GM23248 (cell line): ENCODE data around the gene IGF1R. TPM values are rescaled to one million over a fixed set of nuclear protein-coding genes. Genes with fewer than 3 reads are reported as not detected.

Source experiments
- DNase-seq: peaks from one replicate; pipeline ENCODE4 v3.0.0-alpha.2; 2015
- H2AFZ ChIP-seq: fragments of 200-600 bp; sonication (generic); 2 replicates; pipeline ENCODE4 v1.6.1; 2016; ENCODE audit warnings: antibody characterized with exemption
- H3F3A ChIP-seq: fragments of 200-600 bp; sonication (generic); 2 replicates; pipeline ENCODE4 v1.6.1; 2016; ENCODE audit warnings: mild to moderate bottlenecking, antibody characterized with exemption, mixed run types; ENCODE audit not compliant: insufficient read depth
- H3K27ac ChIP-seq: fragments of 200-600 bp; sonication (generic); 2 replicates; pipeline ENCODE4 v1.5.1; 2016; ENCODE audit warnings: mild to moderate bottlenecking
- H3K27me3 ChIP-seq: fragments of 200-600 bp; sonication (generic); replicated peaks from 2 replicates; pipeline ENCODE4 v1.6.1; 2016; ENCODE audit warnings: mild to moderate bottlenecking; ENCODE audit not compliant: insufficient read depth
- H3K36me3 ChIP-seq: fragments of 200-600 bp; sonication (generic); 2 replicates; pipeline ENCODE4 v1.6.1; 2016; ENCODE audit warnings: low read depth, mild to moderate bottlenecking
- H3K4me1 ChIP-seq: fragments of 200-600 bp; sonication (generic); 2 replicates; pipeline ENCODE4 v1.6.1; 2016; ENCODE audit warnings: mild to moderate bottlenecking; ENCODE audit not compliant: insufficient read depth
- H3K4me2 ChIP-seq: fragments of 200-600 bp; sonication (generic); one replicate; pipeline ENCODE4 v1.6.1; 2016; ENCODE audit warnings: mild to moderate bottlenecking; ENCODE audit not compliant: unreplicated experiment
- H3K4me3 ChIP-seq: fragments of 200-600 bp; sonication (generic); 2 replicates; pipeline ENCODE4 v1.5.1; 2016; ENCODE audit warnings: mild to moderate bottlenecking
- H3K79me2 ChIP-seq: fragments of 200-600 bp; sonication (generic); 2 replicates; pipeline ENCODE4 v1.6.1; 2016; ENCODE audit warnings: mild to moderate bottlenecking; ENCODE audit not compliant: insufficient read depth
- H3K9ac ChIP-seq: fragments of 200-600 bp; sonication (generic); 2 replicates; pipeline ENCODE4 v1.6.1; 2016; ENCODE audit warnings: mild to moderate bottlenecking
- H3K9me2 ChIP-seq: fragments of 200-600 bp; sonication (generic); 2 replicates; pipeline ENCODE4 v1.6.1; 2016; ENCODE audit warnings: mixed run types, mild to moderate bottlenecking, moderate library complexity; ENCODE audit not compliant: insufficient read depth
- H3K9me3 ChIP-seq: fragments of 200-600 bp; sonication (generic); one replicate; pipeline ENCODE4 v1.6.1; 2017; ENCODE audit warnings: low read depth
- H4K20me1 ChIP-seq: fragments of 200-600 bp; sonication (generic); 2 replicates; pipeline ENCODE4 v1.6.0; 2016; ENCODE audit not compliant: insufficient read depth
- EZH2 ChIP-seq: fragments of 200-600 bp; sonication (generic); IDR thresholded peaks from 2 replicates; pipeline ENCODE4 v1.6.1; 2018; ENCODE audit warnings: antibody characterized with exemption, mild to moderate bottlenecking; ENCODE audit not compliant: insufficient read depth, poor library complexity, severe bottlenecking
- EZH2phosphoT487 ChIP-seq: fragments of 200-600 bp; sonication (generic); IDR thresholded peaks from 2 replicates; pipeline ENCODE4 v1.6.1; 2018; ENCODE audit warnings: antibody characterized with exemption, moderate library complexity, mild to moderate bottlenecking, low read depth; ENCODE audit not compliant: insufficient read depth
- WGBS, 2 experiments: methylation state at CpG; one replicate each; pipeline ENCODE4 v1.1.6; 2015 to 2017; ENCODE audit warnings: low lambda C conversion rate in 2 of 2, low coverage in 1 of 2; ENCODE audit errors: missing lambda C conversion rate in 2 of 2; 5-methylcytosine and 5-hydroxymethylcytosine counted together
- in situ Hi-C: fragments of 300-500 bp; cut with MboI; formaldehyde crosslinking; loops from 2 replicates; pipeline ENCODE4 v1.15.0; 2020
- polyA plus RNA-seq: library from polyadenylated mRNA; unstranded; fragments of >200 nt; fragmentation: Nextera tagmentation; extraction: Ambion mirVana; gene quantifications from 2 replicates; pipeline ENCODE4 v1.2.1, GENCODE V29; 2016
- total RNA-seq: library from RNA; depleted of rRNA; stranded (reverse); fragments of >200 nt; shearing (Covaris generic); gene quantifications from 2 replicates; pipeline ENCODE4 v1.2.3, GENCODE V29; 2014

IGF1R gene
- total and polyA plus RNA-seq, 2 experiments from 2014 or later = 22.0 to 48.6 TPM

DNA sequence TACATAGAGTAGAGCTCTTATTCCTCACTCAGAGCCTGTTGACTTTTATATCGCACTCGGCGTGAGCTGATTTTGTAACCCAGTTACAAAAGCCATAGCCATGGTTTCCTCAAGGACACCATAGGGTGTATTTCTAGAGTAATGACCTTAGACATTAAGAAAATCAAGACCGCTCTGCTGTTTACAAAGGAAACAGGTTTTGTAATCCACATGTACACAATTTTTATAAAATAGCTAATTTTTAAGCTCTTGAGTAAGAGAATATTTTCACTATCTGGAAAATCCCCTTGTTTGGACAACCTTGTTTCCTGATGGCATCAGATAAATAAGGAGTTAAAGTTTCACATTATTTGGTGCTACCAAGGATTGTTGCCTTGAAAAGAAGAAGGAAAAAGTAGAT is 254.6 kb downstream of the IGF1R start:
- WGBS, 2 experiments = 94 to 97% methylated on average over 4 of the region's 4 CpGs
- no peak for DNase-seq
- no peak overlapping the region for H3K4me3 ChIP-seq
- H3K9me3 ChIP-seq = no peaks in the 10 kb centered on the region
- peak overlapping the region; percentile 34 for H3K27ac ChIP-seq
- H3K4me2 ChIP-seq = no peak overlapping the region
- H3K9ac ChIP-seq = no peak overlapping the region
- H3F3A ChIP-seq = peaks cover 58% of the 10 kb centered on the region
- peaks cover 9% of the 10 kb centered on the region for H3K36me3 ChIP-seq
- H3K4me1 ChIP-seq = peaks cover 64% of the 10 kb centered on the region
- H4K20me1 ChIP-seq = no peaks in the 10 kb centered on the region
- no peaks in the 10 kb centered on the region for H3K9me2 ChIP-seq
- in situ Hi-C loops = no loop called here
- no peaks in the 10 kb centered on the region for H3K27me3 ChIP-seq
- no peak overlapping the region for H2AFZ ChIP-seq
- no peak for TF ChIP-seq EZH2
- peaks cover 97% of the 10 kb centered on the region for H3K79me2 ChIP-seq

DNA sequence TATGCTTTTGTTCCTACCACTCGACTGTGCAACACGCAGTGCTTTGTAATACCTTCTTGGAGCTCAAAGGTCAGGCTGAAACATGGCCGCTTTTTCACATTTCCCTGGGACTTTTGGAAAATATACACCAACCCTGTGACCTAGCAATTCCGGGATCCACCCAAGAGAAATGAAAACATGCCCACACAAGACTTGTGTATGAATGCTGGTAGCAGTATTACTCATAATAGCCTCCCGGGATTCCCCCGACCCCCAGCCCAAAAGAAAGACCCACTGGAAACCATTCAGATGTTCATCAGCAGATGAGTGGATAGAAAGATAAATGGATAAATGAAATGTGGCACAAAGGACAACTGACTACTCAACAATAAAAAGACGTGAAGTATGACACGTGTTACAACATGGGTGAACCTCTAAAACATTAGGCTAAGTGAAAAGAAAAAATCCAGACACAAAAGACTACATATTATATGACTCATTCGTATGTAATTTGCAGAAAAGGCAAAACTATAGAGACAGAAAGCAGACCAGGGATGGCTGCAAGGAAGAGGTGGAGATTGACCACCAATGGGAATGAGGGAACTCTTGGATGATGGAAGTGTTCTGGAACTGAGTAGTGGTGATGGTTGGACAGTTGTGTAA is 255.2 kb downstream of the IGF1R start:
- Histone ChIP-seq H3K9me3 (no peaks in the 10 kb centered on the region), H3K9ac (no peak overlapping the region), H3K4me2 (peak overlapping the region; percentile 2), H4K20me1 (no peaks in the 10 kb centered on the region), H3K36me3 (peaks cover 10% of the 10 kb centered on the region), H3K9me2 (no peaks in the 10 kb centered on the region), H3K27me3 (no peaks in the 10 kb centered on the region), H3K4me3 (no peak overlapping the region), H3K79me2 (peaks cover 97% of the 10 kb centered on the region), H3K4me1 (peaks cover 59% of the 10 kb centered on the region), H3F3A (peaks cover 52% of the 10 kb centered on the region), H2AFZ (no peak overlapping the region), H3K27ac (peak overlapping the region; percentile 34)
- TF ChIP-seq EZH2 (no peak), EZH2phosphoT487 (no peak)
- 67 to 69% methylated on average over 9 of the region's 9 CpGs for WGBS, 2 experiments
- peak; percentile 71 for DNase-seq
- in situ Hi-C loops = no loop called here

DNA sequence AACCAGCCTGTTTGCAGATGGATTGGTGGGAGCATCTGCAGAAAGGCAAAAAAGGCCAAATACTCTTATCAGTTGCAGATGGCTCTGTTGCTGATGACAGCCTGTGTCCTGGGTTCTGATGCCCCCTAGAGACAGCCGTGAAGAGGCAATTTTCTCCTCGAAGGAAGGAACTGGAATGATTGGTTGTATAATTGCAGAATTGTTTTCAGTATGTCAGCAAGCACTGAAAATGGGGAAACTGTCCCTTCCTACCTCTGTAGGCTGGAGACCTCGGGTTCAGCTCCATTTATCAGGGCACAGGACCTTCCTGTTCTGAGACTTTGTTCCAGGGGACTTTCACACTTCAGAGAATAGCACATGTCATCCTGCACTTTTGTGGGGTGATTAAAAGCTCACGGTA is 256.2 kb downstream of the IGF1R start:
- peaks cover 95% of the 10 kb centered on the region for H3K79me2 ChIP-seq
- peak; percentile 66 for DNase-seq
- H3K9ac ChIP-seq = no peak overlapping the region
- TF ChIP-seq EZH2phosphoT487 = no peak
- no peaks in the 10 kb centered on the region for H4K20me1 ChIP-seq
- in situ Hi-C loops = no loop called here
- WGBS, 2 experiments = 35 to 45% methylated on average over 4 of the region's 4 CpGs
- H3K27ac ChIP-seq = peak overlapping the region; percentile 14; the same call in 1 of the 2 replicates
- no peaks in the 10 kb centered on the region for H3K27me3 ChIP-seq
- peaks cover 11% of the 10 kb centered on the region for H3K36me3 ChIP-seq
- no peak overlapping the region for H2AFZ ChIP-seq
- H3K4me1 ChIP-seq = peaks cover 51% of the 10 kb centered on the region
- H3F3A ChIP-seq = peaks cover 41% of the 10 kb centered on the region
- H3K4me2 ChIP-seq = no peak overlapping the region
- H3K9me2 ChIP-seq = no peaks in the 10 kb centered on the region
- no peaks in the 10 kb centered on the region for H3K9me3 ChIP-seq
- H3K4me3 ChIP-seq = no peak overlapping the region

GRCh38 chr15:98905963-98906711 is 257.8 kb downstream of the IGF1R start:
- H3K4me3 ChIP-seq = no peak overlapping the region
- H2AFZ ChIP-seq = no peak overlapping the region
- no peaks in the 10 kb centered on the region for H3K9me3 ChIP-seq
- peaks cover 40% of the 10 kb centered on the region for H3K4me1 ChIP-seq
- no peaks in the 10 kb centered on the region for H4K20me1 ChIP-seq
- peaks cover 26% of the 10 kb centered on the region for H3F3A ChIP-seq
- H3K4me2 ChIP-seq = peak overlapping the region; percentile 43
- no peak overlapping the region for H3K9ac ChIP-seq
- DNase-seq = peak; percentile 23
- in situ Hi-C loops = no loop called here
- H3K27me3 ChIP-seq = no peaks in the 10 kb centered on the region
- no peak overlapping the region for H3K27ac ChIP-seq
- peaks cover 12% of the 10 kb centered on the region for H3K36me3 ChIP-seq
- WGBS, 2 experiments = 75% methylated on average over 7 of the region's 7 CpGs
- TF ChIP-seq EZH2phosphoT487 (no peak), EZH2 (no peak)
- H3K79me2 ChIP-seq = peaks cover 94% of the 10 kb centered on the region
- H3K9me2 ChIP-seq = no peaks in the 10 kb centered on the region
